Non-pigmented ciliary epithelial cell (primary cell): ENCODE measurements around the gene SLC7A6.

ENCODE experiments used
- DNase-seq: peaks from one replicate; pipeline ENCODE4 v3.0.0-alpha.2; 2010; ENCODE audit warnings: low read depth

SLC7A6 gene

DNA sequence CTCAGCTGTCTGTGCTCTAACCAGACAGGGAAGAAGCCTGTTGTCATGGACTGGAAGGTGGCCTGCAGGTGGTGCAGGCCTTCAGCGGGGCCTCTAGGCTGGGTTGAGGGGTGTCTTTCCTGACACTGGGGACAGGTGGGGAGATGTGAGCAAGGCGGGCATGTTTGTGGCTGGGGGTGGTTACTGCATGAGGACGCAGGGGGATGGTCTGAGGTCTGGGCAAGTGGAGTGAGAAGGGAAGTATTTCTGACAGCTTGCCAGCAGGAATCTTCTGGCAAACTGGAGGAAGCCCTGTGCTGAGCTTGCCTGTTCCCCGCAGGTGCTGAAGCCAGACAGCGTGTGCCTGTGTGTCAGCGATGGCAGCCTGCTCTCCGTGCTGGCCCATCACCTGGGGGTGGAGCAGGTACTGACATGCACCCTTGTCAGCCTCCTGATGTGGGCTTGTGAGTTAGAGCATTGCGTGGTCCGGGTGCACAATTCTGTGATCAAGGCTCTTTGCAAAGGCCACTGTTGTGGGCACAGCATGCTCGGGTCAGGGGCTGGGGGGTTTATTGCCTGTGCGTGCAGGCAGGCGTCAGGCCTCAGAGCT, 82.7 kb downstream of the SLC7A6 start:
- no peak for DNase-seq

GRCh38 chr16:68347605-68348004, 83.3 kb downstream of the SLC7A6 start:
- no peak for DNase-seq

DNA sequence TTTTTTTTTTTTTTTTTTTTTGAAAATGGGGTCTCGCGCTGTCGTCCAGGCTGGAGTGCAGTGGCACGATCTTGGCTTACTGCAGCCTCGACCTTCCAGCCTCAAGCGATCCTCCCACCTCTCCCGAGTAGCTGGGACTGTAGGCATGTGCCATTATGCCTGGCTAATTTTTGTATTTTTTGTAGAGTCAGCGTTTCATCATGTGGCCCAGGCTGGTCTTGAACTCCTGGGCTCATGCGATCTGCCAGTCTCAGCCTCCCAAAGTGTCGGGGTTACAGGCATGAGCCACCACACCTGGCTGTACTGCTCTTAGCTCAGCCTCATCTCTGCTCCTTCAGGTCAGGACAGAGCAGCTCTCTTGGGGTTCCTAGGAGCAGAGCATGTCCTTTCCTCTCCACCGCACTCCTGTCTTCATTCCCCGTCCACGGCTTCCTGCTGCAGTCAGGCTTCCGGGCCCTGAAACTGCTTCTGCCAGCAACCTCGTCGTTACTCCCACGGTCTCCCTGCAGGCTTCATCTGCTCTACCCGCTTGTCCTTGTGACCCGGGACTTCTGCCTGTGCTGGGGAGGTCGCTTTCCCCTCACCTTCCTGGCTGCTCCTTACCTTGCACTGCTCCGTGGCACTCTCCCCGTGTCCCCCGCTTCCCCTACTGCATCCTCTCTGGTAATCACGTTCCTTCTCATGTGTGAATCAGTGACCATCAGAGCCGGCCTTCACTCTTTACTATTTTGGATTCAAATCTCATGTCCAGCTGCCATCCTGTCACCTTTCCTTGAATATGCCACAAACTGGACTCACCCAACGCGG, 84.5 kb downstream of the SLC7A6 start:
- no peak for DNase-seq

GRCh38 chr16:68349838-68350410, 85.6 kb downstream of the SLC7A6 start:
- DNase-seq: no peak

DNA sequence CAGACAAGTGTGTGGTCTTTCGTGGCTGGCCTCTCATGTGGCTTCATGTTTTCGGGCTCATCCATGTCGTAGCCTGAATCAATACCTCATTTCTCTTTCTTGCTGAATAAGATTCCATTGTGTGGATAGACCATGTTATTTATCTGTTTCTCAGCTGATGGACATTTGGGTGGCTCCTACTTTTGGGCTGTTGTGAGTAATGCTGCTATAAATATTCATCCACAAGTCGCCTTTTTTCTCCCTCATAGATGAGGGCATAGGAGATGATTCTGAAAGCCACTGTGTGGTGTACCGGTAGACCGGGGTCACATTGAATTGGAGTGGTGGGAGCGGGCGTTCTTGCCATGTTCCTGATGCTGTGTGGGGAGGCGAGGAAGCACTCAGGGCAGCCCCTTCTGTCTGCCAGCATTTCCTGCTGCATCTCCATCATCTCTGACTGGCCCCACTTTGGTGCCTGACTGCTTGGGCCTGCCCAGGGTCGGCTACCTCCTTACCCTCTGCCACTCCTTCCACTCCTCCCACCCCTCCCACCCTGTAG, 86.6 kb downstream of the SLC7A6 start:
- DNase-seq: no peak
